Measurements from ENCODE around the gene PARVB. TPM values are rescaled to one million over a fixed set of nuclear protein-coding genes. Genes with fewer than 3 reads are reported as not detected.
A peak's percentile ranks its signal among the peaks of the same experiment; 100 is the strongest.

The PARVB gene
- total and polyA plus RNA-seq, 12 donors: 46.7 to 201 (median 91.2) TPM

DNA sequence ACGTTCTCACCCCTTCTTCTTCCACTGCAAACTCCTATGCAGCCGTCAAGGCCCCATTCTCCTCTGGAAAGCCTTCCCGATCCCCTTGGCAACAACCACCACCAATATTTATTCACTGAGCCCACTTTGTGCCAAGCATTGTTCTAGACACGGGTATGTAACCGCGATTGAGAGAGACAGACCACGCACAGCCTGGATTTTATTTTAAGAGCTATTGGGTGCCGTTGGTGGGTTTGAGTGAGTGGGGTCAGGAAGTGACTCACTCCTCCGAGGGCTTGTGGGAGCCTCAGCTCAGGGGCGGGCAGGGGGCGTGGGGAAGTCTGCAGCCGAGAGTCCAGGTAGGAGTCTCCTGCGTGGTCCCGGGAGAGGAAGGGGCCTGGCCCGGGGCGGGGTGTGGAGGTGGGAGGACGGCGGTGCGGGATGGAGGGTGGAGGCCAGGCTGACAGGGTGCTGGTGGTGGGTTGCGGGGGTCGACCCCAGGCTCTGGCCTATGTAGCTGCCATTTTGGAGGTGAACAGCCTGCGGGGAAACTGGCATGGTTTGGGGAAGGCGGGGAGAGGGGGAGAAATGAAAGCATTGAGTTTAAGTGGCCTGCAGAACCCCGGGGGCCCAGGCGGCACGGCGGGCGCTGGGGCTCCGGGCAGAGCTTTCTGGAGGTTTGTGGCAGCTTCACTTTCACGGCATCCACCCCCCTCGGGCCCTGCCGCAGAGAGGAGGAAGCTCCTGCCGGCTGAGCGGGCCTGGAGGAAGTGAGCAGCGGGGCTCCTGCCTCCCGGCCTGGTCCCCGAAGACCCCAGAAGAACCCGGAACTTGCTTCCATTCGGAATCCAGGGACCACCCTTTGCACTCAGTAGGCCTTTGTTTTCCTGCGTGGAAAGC is 157.2 kb downstream of the PARVB start:
- ATAC-seq (peak; percentile 19 to 68 (median 62)), DNase-seq (peak in 1 of 2 donors; percentile 42)
- H3K27ac ChIP-seq: peak overlapping the region in 8 of 10 donors; percentile 0 to 96 (median 44)
- peaks cover 0 to 23% (median 0%) of the 10 kb centered on the region in 9 donors for H3K36me3 ChIP-seq
- no peak for TF ChIP-seq CTCF (IDR thresholded peaks at IDR 0.05)
- WGBS, 2 donors: 53 to 65% methylated on average over 38 to 40 of the region's 40 CpGs
- H3K27me3 ChIP-seq: peaks cover 0 to 56% (median 24%) of the 10 kb centered on the region in 7 donors
- H3K9me3 ChIP-seq: no peaks in the 10 kb centered on the region
- peak overlapping the region in 8 of 10 donors; percentile 2 to 69 (median 31) for H3K4me3 ChIP-seq
- intact Hi-C loops (cut with DNase I): loop anchor here in 1 of 10 donors (1.0 kb wide), 1 partner anchor 112 kb away; no protein-coding TSS in a partner anchor
- peaks cover 0 to 12% (median 0%) of the 10 kb centered on the region in 9 donors for H3K4me1 ChIP-seq

- intact Hi-C loops (cut with DNase I): loop anchor here in 1 of 10 donors (1.0 kb wide), 1 partner anchor 111 kb away; no protein-coding TSS in a partner anchor
- Histone ChIP-seq H3K36me3 (peaks cover 0 to 27% (median 0%) of the 10 kb centered on the region in 9 donors), H3K9me3 (no peaks in the 10 kb centered on the region), H3K27me3 (peaks cover 0 to 64% (median 24%) of the 10 kb centered on the region in 7 donors), H3K4me1 (peaks cover 0 to 12% (median 0%) of the 10 kb centered on the region in 9 donors), H3K27ac (peak overlapping the region in 8 of 10 donors; percentile 0 to 96 (median 44)), H3K4me3 (peak overlapping the region in 8 of 10 donors; percentile 2 to 69 (median 31))
- DNase-seq (no peak), ATAC-seq (peak in 5 of 8 donors; percentile 6 to 54 (median 28))
- TF ChIP-seq CTCF (IDR thresholded peaks at IDR 0.05): no peak
- 70 to 78% methylated on average over 17 of the region's 17 CpGs for WGBS, 2 donors
Observed at GRCh38 chr22:44181912-44182587, 157.9 kb downstream of the PARVB start.

DNA sequence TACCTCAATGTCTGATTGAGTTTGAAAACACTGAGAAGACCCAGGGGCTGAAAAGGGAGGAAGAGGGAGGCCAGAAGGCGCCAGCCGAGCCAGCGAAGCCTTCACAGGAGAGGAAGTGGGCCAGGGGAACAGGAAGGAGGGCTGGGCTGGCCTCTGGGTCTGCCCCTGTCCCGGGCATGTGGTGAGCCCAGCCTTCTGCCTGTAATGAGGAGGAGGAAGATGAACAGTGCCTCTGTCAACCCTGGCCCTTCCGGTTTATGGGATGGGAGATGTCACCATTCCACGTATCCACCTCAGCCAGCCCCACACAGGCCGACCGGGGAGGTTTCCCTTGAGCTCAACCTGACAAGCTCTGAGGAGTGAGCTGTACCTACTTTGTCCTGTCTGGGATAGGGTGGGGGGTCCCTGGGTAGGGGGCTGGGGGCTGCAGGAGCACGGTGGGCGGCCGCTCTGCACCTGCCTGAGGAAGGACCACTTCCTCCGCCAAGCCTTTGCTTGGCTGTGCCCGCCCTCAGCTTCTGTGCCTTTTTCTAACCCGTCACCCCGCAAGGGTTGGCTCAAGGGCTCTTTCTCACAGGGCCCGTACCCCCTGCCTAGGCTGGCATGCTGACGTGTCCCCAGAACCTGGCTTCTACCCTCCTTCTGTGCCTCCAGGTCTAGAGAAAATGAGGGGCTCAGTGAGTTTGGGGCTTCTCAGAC is 158.6 kb downstream of the PARVB start:
- 76 to 78% methylated on average over 17 of the region's 17 CpGs for WGBS, 2 donors
- TF ChIP-seq CTCF (IDR thresholded peaks at IDR 0.05): no peak
- intact Hi-C loops (cut with DNase I): no loop called here

More for the DNA sequence above, 158.6 kb downstream of the PARVB start:
- Histone ChIP-seq H3K27me3 (peaks cover 0 to 64% (median 24%) of the 10 kb centered on the region in 7 donors), H3K4me1 (peaks cover 0 to 12% (median 0%) of the 10 kb centered on the region in 9 donors), H3K4me3 (peak overlapping the region in 5 of 10 donors; percentile 27 to 69 (median 41)), H3K36me3 (peaks cover 0 to 27% (median 0%) of the 10 kb centered on the region in 9 donors), H3K9me3 (no peaks in the 10 kb centered on the region), H3K27ac (peak overlapping the region in 5 of 10 donors; percentile 37 to 96 (median 61))
- ATAC-seq: peak; percentile 50 to 84 (median 76)
- peak; percentile 34 to 47 for DNase-seq

Data from heart right ventricle (tissue), 16 donors.